ENCODE data around the gene ATIC. TPM values are rescaled to one million over a fixed set of nuclear protein-coding genes. Genes with fewer than 3 reads are reported as not detected.
A peak's percentile ranks its signal among the peaks of the same experiment; 100 is the strongest.
"Not testable (repeated sequence)": the region's sequence is repeated elsewhere in the genome, so short reads cannot be mapped to it uniquely, and the experiment has no call there.

ATIC gene
- total RNA-seq, 4 donors from 2014 or later: 29.3 to 45.6 (median 38.9) TPM

GRCh38 chr2:215288112-215288815, 23.6 kb upstream of the ATIC start:
- Histone ChIP-seq H3K27me3 (no peaks in the 10 kb centered on the region), H3K9me3 (no peaks in the 10 kb centered on the region), H3K27ac (no peak overlapping the region), H3K4me1 (no peaks in the 10 kb centered on the region), H3K36me3 (no peaks in the 10 kb centered on the region), H3K4me3 (no peak overlapping the region)
- TF ChIP-seq POLR2A (IDR thresholded peaks at IDR 0.05) (no peak), POLR2AphosphoS5 (IDR thresholded peaks at IDR 0.05) (no peak), EP300 (IDR thresholded peaks at IDR 0.05) (no peak)
- TF ChIP-seq, protein P1, sequence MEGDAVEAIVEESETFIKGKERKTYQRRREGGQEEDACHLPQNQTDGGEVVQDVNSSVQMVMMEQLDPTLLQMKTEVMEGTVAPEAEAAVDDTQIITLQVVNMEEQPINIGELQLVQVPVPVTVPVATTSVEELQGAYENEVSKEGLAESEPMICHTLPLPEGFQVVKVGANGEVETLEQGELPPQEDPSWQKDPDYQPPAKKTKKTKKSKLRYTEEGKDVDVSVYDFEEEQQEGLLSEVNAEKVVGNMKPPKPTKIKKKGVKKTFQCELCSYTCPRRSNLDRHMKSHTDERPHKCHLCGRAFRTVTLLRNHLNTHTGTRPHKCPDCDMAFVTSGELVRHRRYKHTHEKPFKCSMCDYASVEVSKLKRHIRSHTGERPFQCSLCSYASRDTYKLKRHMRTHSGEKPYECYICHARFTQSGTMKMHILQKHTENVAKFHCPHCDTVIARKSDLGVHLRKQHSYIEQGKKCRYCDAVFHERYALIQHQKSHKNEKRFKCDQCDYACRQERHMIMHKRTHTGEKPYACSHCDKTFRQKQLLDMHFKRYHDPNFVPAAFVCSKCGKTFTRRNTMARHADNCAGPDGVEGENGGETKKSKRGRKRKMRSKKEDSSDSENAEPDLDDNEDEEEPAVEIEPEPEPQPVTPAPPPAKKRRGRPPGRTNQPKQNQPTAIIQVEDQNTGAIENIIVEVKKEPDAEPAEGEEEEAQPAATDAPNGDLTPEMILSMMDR (IDR thresholded peaks at IDR 0.05): no peak
- WGBS, 2 donors (ENCODE audit: low coverage in 1 of 2): 85 to 94% methylated on average over 3 to 6 of the region's 6 CpGs
- ATAC-seq: no peak

- no peak for ATAC-seq
- Histone ChIP-seq H3K4me3 (no peak overlapping the region), H3K9me3 (no peaks in the 10 kb centered on the region), H3K4me1 (no peaks in the 10 kb centered on the region), H3K27ac (no peak overlapping the region), H3K27me3 (no peaks in the 10 kb centered on the region), H3K36me3 (no peaks in the 10 kb centered on the region)
- 85 to 93% methylated on average over 2 of the region's 3 CpGs for WGBS, 2 donors (ENCODE audit: low coverage in 1 of 2)
- TF ChIP-seq, protein P1 (IDR thresholded peaks at IDR 0.05): no peak
- TF ChIP-seq EP300 (IDR thresholded peaks at IDR 0.05): no peak
- no peak for TF ChIP-seq POLR2A (IDR thresholded peaks at IDR 0.05)
- no peak for TF ChIP-seq POLR2AphosphoS5 (IDR thresholded peaks at IDR 0.05)
Measured at GRCh38 chr2:215290980-215291599, 20.8 kb upstream of the ATIC start.

DNA sequence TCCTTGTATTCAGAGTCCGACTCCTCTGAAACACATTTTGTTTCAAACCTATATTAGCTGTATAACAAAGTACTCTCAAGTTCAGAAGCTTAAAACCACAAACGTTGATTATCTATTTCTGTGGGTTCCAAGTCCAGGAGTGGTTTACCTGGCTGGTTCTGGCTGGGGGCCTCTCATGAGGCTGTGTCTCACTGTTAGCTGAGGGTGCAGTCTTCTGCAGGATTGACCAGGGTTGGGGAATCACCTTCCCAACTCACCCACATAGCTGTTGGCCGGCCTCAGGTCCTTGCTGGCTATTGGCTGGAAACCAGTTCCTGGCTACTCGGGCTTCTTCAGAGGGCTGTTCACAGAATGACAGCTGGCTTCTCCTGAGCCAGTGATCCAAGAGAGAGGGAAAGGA, 18.0 kb upstream of the ATIC start:
- Histone ChIP-seq H3K9me3 (no peaks in the 10 kb centered on the region), H3K27me3 (no peaks in the 10 kb centered on the region), H3K27ac (no peak overlapping the region), H3K36me3 (no peaks in the 10 kb centered on the region), H3K4me1 (no peaks in the 10 kb centered on the region), H3K4me3 (no peak overlapping the region)
- ATAC-seq: no peak
- 63 to 92% methylated on average over 2 of the region's 4 CpGs for WGBS, 2 donors (ENCODE audit: low coverage in 1 of 2)
- TF ChIP-seq POLR2AphosphoS5 (IDR thresholded peaks at IDR 0.05) (no peak), POLR2A (IDR thresholded peaks at IDR 0.05) (no peak)

DNA sequence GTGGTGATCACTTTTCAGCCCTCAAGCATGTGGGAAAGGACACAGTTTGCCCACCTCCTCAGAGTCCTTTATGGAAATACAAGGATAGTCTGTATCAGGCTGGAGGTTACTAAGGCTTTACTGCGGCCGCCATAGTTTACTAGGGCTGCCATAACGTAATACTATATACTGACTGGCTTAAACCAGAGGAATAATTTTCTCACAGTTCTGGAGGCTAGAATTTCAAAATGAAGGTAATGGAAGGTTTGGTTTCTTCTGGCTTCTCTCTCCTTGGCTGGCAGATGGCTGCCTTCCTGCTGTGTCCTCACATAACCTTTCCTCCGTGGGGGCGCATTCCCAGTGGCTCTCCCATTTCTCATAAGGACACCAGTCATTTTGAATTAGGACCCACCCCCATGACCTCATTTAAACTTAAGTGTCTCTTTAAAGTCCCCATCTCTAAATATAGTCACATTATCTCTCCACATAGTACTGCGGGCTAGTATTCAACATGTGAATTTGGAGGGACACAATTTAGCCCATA, 12.5 kb upstream of the ATIC start:
- no peaks in the 10 kb centered on the region for H3K36me3 ChIP-seq
- no peak overlapping the region for H3K27ac ChIP-seq
- no peak overlapping the region for H3K4me3 ChIP-seq
- TF ChIP-seq EP300 (IDR thresholded peaks at IDR 0.05): no peak
- TF ChIP-seq POLR2A (IDR thresholded peaks at IDR 0.05): no peak
- TF ChIP-seq, protein P1 (IDR thresholded peaks at IDR 0.05): no peak
- no peak for TF ChIP-seq POLR2AphosphoS5 (IDR thresholded peaks at IDR 0.05)
- H3K27me3 ChIP-seq: no peaks in the 10 kb centered on the region
- peaks cover 0 to 12% (median 0%) of the 10 kb centered on the region in 3 donors for H3K9me3 ChIP-seq
- no peak for ATAC-seq
- no peaks in the 10 kb centered on the region for H3K4me1 ChIP-seq
- WGBS, 2 donors (ENCODE audit: low coverage in 1 of 2): 77 to 84% methylated on average over 6 of the region's 6 CpGs

DNA sequence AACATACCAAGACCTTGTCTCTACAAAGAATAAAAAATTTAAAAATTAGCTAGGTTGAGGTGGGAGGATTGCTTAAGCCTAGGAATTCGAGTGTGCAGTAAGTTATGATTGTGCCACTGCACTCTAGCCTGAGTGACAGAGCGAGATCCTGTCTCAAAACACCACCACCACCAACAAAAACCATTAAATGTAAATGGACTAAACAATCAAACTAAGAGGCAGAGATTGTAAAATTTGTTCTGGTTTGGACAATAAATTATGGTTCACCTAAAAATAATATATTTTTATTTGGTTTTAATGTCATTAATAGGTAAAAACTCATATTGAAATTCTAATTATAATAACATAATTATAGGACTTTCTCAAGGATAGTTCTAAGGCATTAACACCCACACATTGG, 9.9 kb upstream of the ATIC start:
- Histone ChIP-seq H3K27me3 (no peaks in the 10 kb centered on the region), H3K36me3 (no peaks in the 10 kb centered on the region), H3K27ac (no peak overlapping the region), H3K4me3 (no peak overlapping the region), H3K9me3 (peaks cover 0 to 12% (median 0%) of the 10 kb centered on the region in 3 donors), H3K4me1 (no peaks in the 10 kb centered on the region)
- no peak for ATAC-seq
- TF ChIP-seq POLR2AphosphoS5 (IDR thresholded peaks at IDR 0.05) (no peak), POLR2A (IDR thresholded peaks at IDR 0.05) (no peak), EP300 (IDR thresholded peaks at IDR 0.05) (no peak)
- TF ChIP-seq, protein P1 (IDR thresholded peaks at IDR 0.05): no peak
- 91 to 96% methylated on average over 2 of the region's 2 CpGs for WGBS, 2 donors (ENCODE audit: low coverage in 1 of 2)

- peak overlapping the region in 3 of 4 donors; percentile 84 to 91 (median 86) for H3K27ac ChIP-seq
- WGBS, 2 donors (ENCODE audit: low coverage in 1 of 2): 72 to 75% methylated on average over 7 to 12 of the region's 13 CpGs
Measured at GRCh38 chr2:215311259-215311624, 617 bp upstream of the ATIC start.

More at GRCh38 chr2:215311259-215311624, 617 bp upstream of the ATIC start:
- not testable (repeated sequence) for H3K27me3 ChIP-seq, ATAC-seq, H3K9me3 ChIP-seq
- Histone ChIP-seq H3K4me1 (peaks cover 0 to 28% (median 5%) of the 10 kb centered on the region in 3 donors), H3K36me3 (peaks cover 0 to 18% of the 10 kb centered on the region in 2 donors), H3K4me3 (peak overlapping the region; percentile 34 to 78)

Measured in gastroesophageal sphincter (tissue), 4 donors.